ENCODE data around the gene IL25. TPM values are rescaled to one million over a fixed set of nuclear protein-coding genes. Genes with fewer than 3 reads are reported as not detected.
"Not testable (repeated sequence)": the region's sequence is repeated elsewhere in the genome, so short reads cannot be mapped to it uniquely, and the experiment has no call there.

The IL25 gene
- total RNA-seq, 1 experiment from 2014 or later, result not detected

DNA sequence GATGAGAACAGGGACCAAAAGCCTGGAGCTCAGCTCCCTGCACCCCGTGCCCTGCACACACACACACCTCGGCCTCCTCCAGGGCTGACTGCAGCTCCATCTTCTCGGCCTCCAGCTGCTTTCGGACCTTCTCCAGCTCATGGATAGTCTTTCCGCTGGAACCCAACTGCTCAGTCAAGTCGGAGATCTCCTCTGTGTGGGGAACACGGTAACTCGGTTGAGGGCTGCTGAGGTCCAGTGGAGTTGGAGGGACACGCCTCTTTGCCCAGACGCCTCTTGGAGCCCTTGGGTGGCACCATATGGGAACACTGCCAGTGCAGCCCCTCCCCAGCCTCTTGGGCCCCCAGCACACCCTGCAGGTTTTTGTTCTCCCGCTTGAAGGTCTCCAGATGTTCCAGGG lies 44.2 kb downstream of the IL25 start:
- POLR2A ChIA-PET, result no interaction called here
- no peak overlapping the region for H3K4me3 ChIP-seq (ENCODE audit: low read depth, low read length)
- H3K9me3 Mint-ChIP-seq (ENCODE audit: unreplicated experiment), result no peaks in the 10 kb centered on the region
- no TSS peak for BruUV-seq (replicated peaks)
- no peak for DNase-seq
- CTCF ChIA-PET, result no interaction called here
- H3K4me1 ChIP-seq, result no peaks in the 10 kb centered on the region
- TF ChIP-seq CTCF (IDR thresholded peaks at IDR 0.05; ENCODE audit: insufficient read depth in 1 of 2, low read depth in 1 of 2, low read length in 1 of 2, severe bottlenecking in 1 of 2, unreplicated experiment in 1 of 2), result no peak
- H3K9me3 ChIP-seq, result no peaks in the 10 kb centered on the region
- no peaks in the 10 kb centered on the region for H3K36me3 Mint-ChIP-seq (ENCODE audit: insufficient read depth, unreplicated experiment)
- intact Hi-C loops (cut with micrococcal nuclease; ENCODE audit: unreplicated experiment), result no loop called here
- no peaks in the 10 kb centered on the region for H3K36me3 ChIP-seq (ENCODE audit: control insufficient read depth, insufficient read depth, low read length)
- H3K27ac Mint-ChIP-seq (ENCODE audit: unreplicated experiment), result no peak overlapping the region
- no peaks in the 10 kb centered on the region for H3K27me3 ChIP-seq (replicated peaks; ENCODE audit: control insufficient read depth, insufficient read depth, low read length)
- H3K4me3 Mint-ChIP-seq (ENCODE audit: unreplicated experiment), result no peak overlapping the region
- no peaks in the 10 kb centered on the region for H3K4me1 Mint-ChIP-seq (ENCODE audit: low read depth, unreplicated experiment)
- peaks cover 4% of the 10 kb centered on the region for H3K27me3 Mint-ChIP-seq (ENCODE audit: insufficient read depth, unreplicated experiment)

DNA sequence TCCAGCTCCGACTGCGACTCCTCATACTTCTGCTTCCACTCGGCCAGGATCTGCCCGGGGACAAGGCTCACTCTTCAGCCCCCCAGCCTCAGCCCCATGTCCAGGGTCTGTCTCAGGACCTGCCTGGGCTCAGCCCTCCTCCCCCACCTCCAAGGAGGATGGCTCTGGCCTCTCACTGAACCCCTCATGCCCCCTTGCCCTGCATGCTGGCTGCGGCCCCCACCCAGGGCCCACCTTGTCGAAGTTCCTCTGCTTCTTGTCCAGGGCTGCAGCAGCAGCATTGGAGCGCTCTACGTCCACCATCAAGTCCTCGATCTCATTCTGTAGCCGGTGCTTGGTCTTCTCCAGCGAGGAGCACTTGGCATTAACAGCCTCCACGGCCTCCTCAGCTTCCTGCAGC lies 44.7 kb downstream of the IL25 start:
- H3K36me3 ChIP-seq (ENCODE audit: control insufficient read depth, insufficient read depth, low read length); H3K27ac Mint-ChIP-seq (ENCODE audit: unreplicated experiment); H3K27me3 ChIP-seq (replicated peaks; ENCODE audit: control insufficient read depth, insufficient read depth, low read length); H3K27me3 Mint-ChIP-seq (ENCODE audit: insufficient read depth, unreplicated experiment); H3K9me3 ChIP-seq; intact Hi-C loops (cut with micrococcal nuclease; ENCODE audit: unreplicated experiment); BruUV-seq (replicated peaks); POLR2A ChIA-PET; H3K4me1 ChIP-seq; CTCF ChIA-PET; H3K9me3 Mint-ChIP-seq (ENCODE audit: unreplicated experiment); DNase-seq; H3K4me3 Mint-ChIP-seq (ENCODE audit: unreplicated experiment); H3K36me3 Mint-ChIP-seq (ENCODE audit: insufficient read depth, unreplicated experiment); H3K4me1 Mint-ChIP-seq (ENCODE audit: low read depth, unreplicated experiment); H3K4me3 ChIP-seq (ENCODE audit: low read depth, low read length): not testable (repeated sequence)

GRCh38 chr14:23418021-23418420 lies 45.4 kb downstream of the IL25 start:
- H3K27ac Mint-ChIP-seq (ENCODE audit: unreplicated experiment), result no peak overlapping the region
- H3K27me3 ChIP-seq (replicated peaks; ENCODE audit: control insufficient read depth, insufficient read depth, low read length), result no peaks in the 10 kb centered on the region
- no peaks in the 10 kb centered on the region for H3K36me3 Mint-ChIP-seq (ENCODE audit: insufficient read depth, unreplicated experiment)
- intact Hi-C loops (cut with micrococcal nuclease; ENCODE audit: unreplicated experiment), result no loop called here
- H3K36me3 ChIP-seq (ENCODE audit: control insufficient read depth, insufficient read depth, low read length), result no peaks in the 10 kb centered on the region
- H3K4me3 Mint-ChIP-seq (ENCODE audit: unreplicated experiment), result no peak overlapping the region
- no peaks in the 10 kb centered on the region for H3K4me1 Mint-ChIP-seq (ENCODE audit: low read depth, unreplicated experiment)
- no peak for DNase-seq
- BruUV-seq (replicated peaks), result no TSS peak
- no peak for TF ChIP-seq CTCF (IDR thresholded peaks at IDR 0.05; ENCODE audit: insufficient read depth in 1 of 2, low read depth in 1 of 2, low read length in 1 of 2, severe bottlenecking in 1 of 2, unreplicated experiment in 1 of 2)
- H3K4me1 ChIP-seq, result no peaks in the 10 kb centered on the region
- ChIA-PET CTCF (no interaction called here), POLR2A (no interaction called here)
- no peaks in the 10 kb centered on the region for H3K9me3 ChIP-seq
- peaks cover 4% of the 10 kb centered on the region for H3K27me3 Mint-ChIP-seq (ENCODE audit: insufficient read depth, unreplicated experiment)
- H3K4me3 ChIP-seq (ENCODE audit: low read depth, low read length), result no peak overlapping the region
- no peaks in the 10 kb centered on the region for H3K9me3 Mint-ChIP-seq (ENCODE audit: unreplicated experiment)

- H3K36me3 ChIP-seq (ENCODE audit: control insufficient read depth, insufficient read depth, low read length); H3K4me1 ChIP-seq; intact Hi-C loops (cut with micrococcal nuclease; ENCODE audit: unreplicated experiment); H3K9me3 Mint-ChIP-seq (ENCODE audit: unreplicated experiment); DNase-seq; H3K9me3 ChIP-seq; POLR2A ChIA-PET; H3K27me3 Mint-ChIP-seq (ENCODE audit: insufficient read depth, unreplicated experiment); H3K27ac Mint-ChIP-seq (ENCODE audit: unreplicated experiment); H3K4me1 Mint-ChIP-seq (ENCODE audit: low read depth, unreplicated experiment); H3K27me3 ChIP-seq (replicated peaks; ENCODE audit: control insufficient read depth, insufficient read depth, low read length); CTCF ChIA-PET; H3K4me3 ChIP-seq (ENCODE audit: low read depth, low read length); BruUV-seq (replicated peaks); H3K4me3 Mint-ChIP-seq (ENCODE audit: unreplicated experiment); H3K36me3 Mint-ChIP-seq (ENCODE audit: insufficient read depth, unreplicated experiment): not testable (repeated sequence)
These were observed 47.0 kb downstream of the IL25 start for GRCh38 chr14:23419646-23420045.

Data from Caco-2 (cell line).